ENCODE measurements around the gene ANKRD11.

Gene ANKRD11

DNA sequence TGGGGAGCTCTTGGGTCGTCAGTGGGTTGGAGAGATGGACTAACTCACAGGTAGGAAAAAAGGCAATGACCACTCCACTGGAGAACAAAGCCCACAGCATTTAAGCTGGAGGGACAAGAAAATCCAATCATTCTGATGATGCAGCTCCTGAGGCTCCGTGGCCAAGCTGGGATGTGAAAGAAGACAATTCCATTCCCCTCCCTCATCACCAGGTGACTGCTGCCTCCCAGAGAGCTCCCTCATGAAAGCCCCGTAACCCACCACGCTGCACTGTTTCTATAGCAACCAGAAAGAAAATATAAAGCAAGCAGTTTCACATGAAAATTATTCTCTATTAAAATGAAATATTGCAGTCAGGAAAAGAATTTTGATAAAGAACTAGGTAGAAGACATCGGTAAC is 15.2 kb downstream of the ANKRD11 start:
- no peak overlapping the region for H4K5ac ChIP-seq (ENCODE audit: low read length)
- DNase-seq: peak; percentile 72
- H3K9ac ChIP-seq (ENCODE audit: low read length): no peak overlapping the region
- H3K4ac ChIP-seq (ENCODE audit: low read depth, low read length): no peak overlapping the region
- H2BK15ac ChIP-seq (replicated peaks; ENCODE audit: low read depth): no peak overlapping the region
- H3K4me3 ChIP-seq (ENCODE audit: low read length): no peak overlapping the region
- H3K56ac ChIP-seq (ENCODE audit: low read length): no peak overlapping the region
- no peak overlapping the region for H3K18ac ChIP-seq (ENCODE audit: low read length)
- H3K79me1 ChIP-seq (ENCODE audit: low read length): peaks cover 15% of the 10 kb centered on the region
- no peak overlapping the region for H2AK5ac ChIP-seq (ENCODE audit: low read length)
- no peaks in the 10 kb centered on the region for H3K27me3 ChIP-seq (ENCODE audit: insufficient read depth, low read length, poor library complexity)
- no peak overlapping the region for H2BK120ac ChIP-seq (ENCODE audit: low read depth, low read length)
- no peak overlapping the region for H3K23ac ChIP-seq (ENCODE audit: low read length)
- H3K27ac ChIP-seq (ENCODE audit: low read depth, low read length): no peak overlapping the region
- peaks cover 21% of the 10 kb centered on the region for H3K4me1 ChIP-seq (ENCODE audit: control insufficient read depth, low read depth, low read length)
- no CpG with 5 or more reads among the region's 5 CpGs for WGBS (ENCODE audit: extremely low coverage, insufficient coverage, low lambda C conversion rate)
- no peak overlapping the region for H3K4me2 ChIP-seq (ENCODE audit: low read length)
- H4K8ac ChIP-seq (ENCODE audit: low read depth, low read length): no peak overlapping the region
- H3K36me3 ChIP-seq (ENCODE audit: control insufficient read depth, insufficient read depth, low read length): no peaks in the 10 kb centered on the region
- no peak overlapping the region for H2BK5ac ChIP-seq (ENCODE audit: low read length)
- H3K79me2 ChIP-seq (ENCODE audit: control insufficient read depth, insufficient read depth, low read length): peaks cover 94% of the 10 kb centered on the region

DNA sequence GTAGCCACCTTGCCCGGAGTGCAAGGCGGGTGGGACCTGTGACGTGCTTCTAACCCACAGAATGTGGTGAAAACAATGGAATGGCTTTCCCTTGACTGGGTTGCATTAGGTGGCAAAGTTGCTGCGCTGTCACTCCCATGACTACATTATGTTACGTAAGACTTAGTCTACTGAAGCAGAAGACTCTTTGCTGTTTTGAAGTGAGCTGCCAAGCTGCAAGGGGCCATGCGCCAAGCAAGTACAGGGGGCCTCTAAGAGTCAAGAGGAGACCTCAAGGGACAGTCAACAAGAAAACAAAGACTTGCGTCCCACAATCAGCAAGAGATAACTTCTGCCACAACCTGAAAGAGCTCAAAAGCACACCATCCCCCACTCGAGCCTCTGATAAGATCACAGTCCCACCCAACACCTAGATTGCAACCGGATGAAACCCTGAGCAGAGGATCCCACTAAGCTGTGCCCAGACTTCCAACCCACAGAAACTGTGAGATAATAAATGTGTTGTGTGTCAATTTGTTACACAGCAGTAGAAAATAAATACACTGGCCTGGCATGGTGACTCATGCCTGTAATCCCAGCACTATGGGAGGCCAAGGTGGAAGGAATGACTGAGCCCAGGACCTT is 16.5 kb downstream of the ANKRD11 start:
- Histone ChIP-seq H3K4me1 (ENCODE audit: control insufficient read depth, low read depth, low read length) (peaks cover 21% of the 10 kb centered on the region), H4K5ac (ENCODE audit: low read length) (no peak overlapping the region), H3K18ac (ENCODE audit: low read length) (no peak overlapping the region), H2AK5ac (ENCODE audit: low read length) (no peak overlapping the region), H4K8ac (ENCODE audit: low read depth, low read length) (no peak overlapping the region), H3K4me2 (ENCODE audit: low read length) (peak overlapping the region; percentile 23), H3K56ac (ENCODE audit: low read length) (peak overlapping the region; percentile 3), H2BK120ac (ENCODE audit: low read depth, low read length) (no peak overlapping the region), H2BK15ac (replicated peaks; ENCODE audit: low read depth) (no peak overlapping the region), H3K27ac (ENCODE audit: low read depth, low read length) (no peak overlapping the region), H3K79me2 (ENCODE audit: control insufficient read depth, insufficient read depth, low read length) (peaks cover 98% of the 10 kb centered on the region), H3K4ac (ENCODE audit: low read depth, low read length) (no peak overlapping the region), H3K27me3 (ENCODE audit: insufficient read depth, low read length, poor library complexity) (no peaks in the 10 kb centered on the region), H3K9ac (ENCODE audit: low read length) (no peak overlapping the region), H3K23ac (ENCODE audit: low read length) (peak overlapping the region; percentile 59), H3K79me1 (ENCODE audit: low read length) (peaks cover 15% of the 10 kb centered on the region), H3K4me3 (ENCODE audit: low read length) (no peak overlapping the region), H3K36me3 (ENCODE audit: control insufficient read depth, insufficient read depth, low read length) (no peaks in the 10 kb centered on the region), H2BK5ac (ENCODE audit: low read length) (peak overlapping the region; percentile 23)
- no CpG with 5 or more reads among the region's 9 CpGs for WGBS (ENCODE audit: extremely low coverage, insufficient coverage, low lambda C conversion rate)
- peak; percentile 86 for DNase-seq

GRCh38 chr16:89473136-89473712 is 17.1 kb downstream of the ANKRD11 start:
- Histone ChIP-seq H3K4me3 (ENCODE audit: low read length) (no peak overlapping the region), H3K36me3 (ENCODE audit: control insufficient read depth, insufficient read depth, low read length) (peaks cover under 1% of the 10 kb centered on the region), H3K4ac (ENCODE audit: low read depth, low read length) (no peak overlapping the region), H3K56ac (ENCODE audit: low read length) (peak overlapping the region; percentile 3), H2AK5ac (ENCODE audit: low read length) (no peak overlapping the region), H3K23ac (ENCODE audit: low read length) (peak overlapping the region; percentile 59), H2BK120ac (ENCODE audit: low read depth, low read length) (no peak overlapping the region), H3K4me2 (ENCODE audit: low read length) (no peak overlapping the region), H3K18ac (ENCODE audit: low read length) (no peak overlapping the region), H3K79me1 (ENCODE audit: low read length) (peaks cover 17% of the 10 kb centered on the region), H2BK15ac (replicated peaks; ENCODE audit: low read depth) (no peak overlapping the region), H4K8ac (ENCODE audit: low read depth, low read length) (no peak overlapping the region), H3K4me1 (ENCODE audit: control insufficient read depth, low read depth, low read length) (peaks cover 21% of the 10 kb centered on the region), H2BK5ac (ENCODE audit: low read length) (no peak overlapping the region), H4K5ac (ENCODE audit: low read length) (no peak overlapping the region), H3K79me2 (ENCODE audit: control insufficient read depth, insufficient read depth, low read length) (peaks cover 98% of the 10 kb centered on the region), H3K9ac (ENCODE audit: low read length) (no peak overlapping the region), H3K27me3 (ENCODE audit: insufficient read depth, low read length, poor library complexity) (no peaks in the 10 kb centered on the region), H3K27ac (ENCODE audit: low read depth, low read length) (no peak overlapping the region)
- DNase-seq: no peak
- no CpG with 5 or more reads among the region's 7 CpGs for WGBS (ENCODE audit: extremely low coverage, insufficient coverage, low lambda C conversion rate)

DNA sequence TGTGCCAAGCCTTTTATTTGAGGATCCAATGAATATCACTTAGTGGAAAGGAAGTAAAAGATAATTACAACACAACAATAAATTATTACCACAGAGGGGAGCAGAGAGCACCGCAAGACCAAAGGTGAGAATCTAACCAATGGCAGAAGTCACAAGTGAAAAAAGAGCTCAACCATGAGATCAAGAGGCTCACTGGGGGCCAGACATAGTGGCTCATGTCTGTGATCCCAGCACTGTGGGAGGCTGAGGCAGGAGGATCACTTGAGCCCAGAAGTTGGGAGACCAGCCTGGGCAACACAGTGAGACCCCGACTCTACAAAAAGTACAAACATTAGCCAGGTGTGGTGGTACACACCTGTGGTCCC is 17.7 kb downstream of the ANKRD11 start:
- Histone ChIP-seq H3K79me2 (ENCODE audit: control insufficient read depth, insufficient read depth, low read length) (peaks cover 98% of the 10 kb centered on the region), H3K4me3 (ENCODE audit: low read length) (no peak overlapping the region), H3K79me1 (ENCODE audit: low read length) (peaks cover 19% of the 10 kb centered on the region), H2BK15ac (replicated peaks; ENCODE audit: low read depth) (no peak overlapping the region), H2BK5ac (ENCODE audit: low read length) (no peak overlapping the region), H3K27ac (ENCODE audit: low read depth, low read length) (no peak overlapping the region), H4K5ac (ENCODE audit: low read length) (no peak overlapping the region), H3K27me3 (ENCODE audit: insufficient read depth, low read length, poor library complexity) (no peaks in the 10 kb centered on the region), H3K4me2 (ENCODE audit: low read length) (no peak overlapping the region), H3K4ac (ENCODE audit: low read depth, low read length) (no peak overlapping the region), H4K8ac (ENCODE audit: low read depth, low read length) (no peak overlapping the region), H3K18ac (ENCODE audit: low read length) (no peak overlapping the region), H3K4me1 (ENCODE audit: control insufficient read depth, low read depth, low read length) (peaks cover 21% of the 10 kb centered on the region), H3K9ac (ENCODE audit: low read length) (no peak overlapping the region), H3K56ac (ENCODE audit: low read length) (no peak overlapping the region), H3K23ac (ENCODE audit: low read length) (no peak overlapping the region), H2AK5ac (ENCODE audit: low read length) (no peak overlapping the region), H3K36me3 (ENCODE audit: control insufficient read depth, insufficient read depth, low read length) (peaks cover 1% of the 10 kb centered on the region), H2BK120ac (ENCODE audit: low read depth, low read length) (no peak overlapping the region)
- no peak for DNase-seq
- WGBS (ENCODE audit: extremely low coverage, insufficient coverage, low lambda C conversion rate): no CpG with 5 or more reads among the region's 2 CpGs

DNA sequence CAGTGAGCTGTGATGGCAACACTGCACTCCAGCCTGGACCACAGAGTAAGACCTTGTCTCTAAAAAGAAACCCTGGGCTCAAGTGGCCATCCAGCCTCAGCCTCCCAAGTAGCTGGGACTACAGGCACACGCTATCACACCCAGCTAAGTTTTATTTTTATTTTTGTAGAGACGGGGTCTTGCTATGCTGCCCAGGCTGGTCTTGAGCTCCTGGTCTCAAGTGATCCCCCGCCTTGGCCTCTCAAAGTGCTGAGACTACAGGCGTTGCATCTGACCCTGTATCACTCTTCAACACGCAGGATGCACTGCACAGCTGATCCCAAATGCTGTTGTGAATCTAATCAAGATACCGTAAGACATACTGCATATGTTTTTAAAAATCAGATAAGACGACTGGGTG is 23.0 kb downstream of the ANKRD11 start:
- Histone ChIP-seq H3K4me3 (ENCODE audit: low read length) (no peak overlapping the region), H3K4me2 (ENCODE audit: low read length) (no peak overlapping the region), H3K36me3 (ENCODE audit: control insufficient read depth, insufficient read depth, low read length) (peaks cover 1% of the 10 kb centered on the region), H3K79me1 (ENCODE audit: low read length) (peaks cover 15% of the 10 kb centered on the region), H2BK120ac (ENCODE audit: low read depth, low read length) (no peak overlapping the region), H2AK5ac (ENCODE audit: low read length) (no peak overlapping the region), H2BK5ac (ENCODE audit: low read length) (no peak overlapping the region), H3K56ac (ENCODE audit: low read length) (no peak overlapping the region), H3K23ac (ENCODE audit: low read length) (no peak overlapping the region), H3K9ac (ENCODE audit: low read length) (no peak overlapping the region), H3K18ac (ENCODE audit: low read length) (no peak overlapping the region), H2BK15ac (replicated peaks; ENCODE audit: low read depth) (no peak overlapping the region), H3K4me1 (ENCODE audit: control insufficient read depth, low read depth, low read length) (peaks cover 5% of the 10 kb centered on the region), H3K79me2 (ENCODE audit: control insufficient read depth, insufficient read depth, low read length) (peaks cover 85% of the 10 kb centered on the region), H3K27ac (ENCODE audit: low read depth, low read length) (no peak overlapping the region), H3K4ac (ENCODE audit: low read depth, low read length) (no peak overlapping the region), H3K27me3 (ENCODE audit: insufficient read depth, low read length, poor library complexity) (no peaks in the 10 kb centered on the region), H4K5ac (ENCODE audit: low read length) (no peak overlapping the region), H4K8ac (ENCODE audit: low read depth, low read length) (no peak overlapping the region)
- DNase-seq: no peak
- no CpG with 5 or more reads among the region's 7 CpGs for WGBS (ENCODE audit: extremely low coverage, insufficient coverage, low lambda C conversion rate)

DNA sequence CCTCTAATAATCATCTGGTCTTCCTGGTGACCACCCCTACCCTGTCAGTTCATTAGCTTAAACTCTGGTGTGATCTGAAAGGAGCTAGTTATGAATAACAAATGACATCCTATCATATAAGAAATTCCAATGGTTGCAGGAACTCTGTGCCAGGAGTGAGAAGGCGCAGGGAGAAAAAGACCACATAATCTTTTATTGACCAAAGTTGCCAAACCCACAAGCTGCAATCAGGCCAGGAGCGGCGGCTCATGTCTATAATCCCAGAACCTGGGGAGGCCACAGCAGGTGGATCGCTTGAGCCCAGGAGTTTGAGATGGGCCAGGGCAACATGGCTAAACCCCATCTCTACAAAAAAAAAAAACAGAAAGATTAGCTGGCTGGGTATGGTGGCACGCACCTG is 23.4 kb downstream of the ANKRD11 start:
- no peak overlapping the region for H3K9ac ChIP-seq (ENCODE audit: low read length)
- no peak overlapping the region for H4K5ac ChIP-seq (ENCODE audit: low read length)
- no peak overlapping the region for H2BK15ac ChIP-seq (replicated peaks; ENCODE audit: low read depth)
- H3K4me2 ChIP-seq (ENCODE audit: low read length): no peak overlapping the region
- H3K27me3 ChIP-seq (ENCODE audit: insufficient read depth, low read length, poor library complexity): no peaks in the 10 kb centered on the region
- no peak overlapping the region for H3K4me3 ChIP-seq (ENCODE audit: low read length)
- peaks cover 1% of the 10 kb centered on the region for H3K36me3 ChIP-seq (ENCODE audit: control insufficient read depth, insufficient read depth, low read length)
- no peak overlapping the region for H2BK5ac ChIP-seq (ENCODE audit: low read length)
- H3K79me1 ChIP-seq (ENCODE audit: low read length): peaks cover 13% of the 10 kb centered on the region
- no CpG with 5 or more reads among the region's 5 CpGs for WGBS (ENCODE audit: extremely low coverage, insufficient coverage, low lambda C conversion rate)
- no peak overlapping the region for H3K23ac ChIP-seq (ENCODE audit: low read length)
- H3K56ac ChIP-seq (ENCODE audit: low read length): no peak overlapping the region
- H2AK5ac ChIP-seq (ENCODE audit: low read length): no peak overlapping the region
- no peak overlapping the region for H3K4ac ChIP-seq (ENCODE audit: low read depth, low read length)
- no peak overlapping the region for H3K27ac ChIP-seq (ENCODE audit: low read depth, low read length)
- peaks cover 82% of the 10 kb centered on the region for H3K79me2 ChIP-seq (ENCODE audit: control insufficient read depth, insufficient read depth, low read length)
- H2BK120ac ChIP-seq (ENCODE audit: low read depth, low read length): no peak overlapping the region
- H3K4me1 ChIP-seq (ENCODE audit: control insufficient read depth, low read depth, low read length): peaks cover 3% of the 10 kb centered on the region
- no peak overlapping the region for H3K18ac ChIP-seq (ENCODE audit: low read length)
- H4K8ac ChIP-seq (ENCODE audit: low read depth, low read length): no peak overlapping the region
- DNase-seq: no peak
